AG04450 (cell line): Measurements from ENCODE around the gene YES1. TPM values are rescaled to one million over a fixed set of nuclear protein-coding genes. Genes with fewer than 3 reads are reported as not detected.
"Not testable (repeated sequence)": the region's sequence is repeated elsewhere in the genome, so short reads cannot be mapped to it uniquely, and the experiment has no call there.

Experiments
- CTCF ChIA-PET: fragments of 300-600, 350-600 bp; formaldehyde crosslinking; extraction: SDS; loops from one replicate; lab custom pipeline; 2022; ENCODE audit warnings: antibody characterized with exemption, inconsistent platforms; lab: Charles Lee
- POLR2A ChIA-PET: fragments of 350-600 bp; formaldehyde crosslinking; extraction: SDS; loops from one replicate; lab custom pipeline; 2021; ENCODE audit warnings: antibody characterized with exemption, inconsistent platforms; lab: Yijun Ruan, JAX
- DNase-seq: peaks from one replicate; pipeline ENCODE4 v3.0.0-alpha.2; 2011; ENCODE audit warnings: low read depth, low spot score
- H3K27ac ChIP-seq: one replicate; pipeline ENCODE4 v1.5.1; 2012; ENCODE audit warnings: low read depth, low read length, control low read depth
- H3K27me3 ChIP-seq: one replicate; pipeline ENCODE4 v1.6.0; 2012; ENCODE audit warnings: low read length; ENCODE audit not compliant: control insufficient read depth, insufficient read depth
- H3K4me3 ChIP-seq: 2 replicates; pipeline ENCODE4 v1.5.1; 2011; ENCODE audit warnings: mild to moderate bottlenecking, low read depth, low read length, control low read depth
- H3K9me3 ChIP-seq: 2 replicates; pipeline ENCODE4 v1.5.1; 2012; ENCODE audit warnings: low read length; ENCODE audit not compliant: control insufficient read depth, insufficient read depth
- CTCF ChIP-seq: IDR thresholded peaks from 2 replicates; pipeline ENCODE4 v1.5.1; 2011; ENCODE audit warnings: low read depth, low read length, control low read depth, inconsistent platforms
- polyA plus RNA-seq: library from polyadenylated mRNA; depleted of rRNA; stranded (reverse); fragments of >200 nt; gene quantifications from 2 replicates; pipeline ENCODE4 v1.2.3, GENCODE V29; 2011

Gene YES1
- polyA plus RNA-seq, 1 experiment: 23.3 TPM

GRCh38 chr18:812376-813171 lies 532 bp upstream of the YES1 start:
- H3K27ac ChIP-seq: peak overlapping the region; percentile 92
- CTCF ChIA-PET: interaction anchor here (0.8 to 3.2 kb wide), 4 partner anchors 18 to 189 kb away, joined by 5 to 18 read pairs (median 10); no protein-coding TSS in a partner anchor
- peak overlapping the region; percentile 90 for H3K4me3 ChIP-seq
- POLR2A ChIA-PET: interaction anchor here (1.2 kb wide), 2 partner anchors 18 to 100 kb away, joined by 3 to 4 read pairs; no protein-coding TSS in a partner anchor
- peaks cover 4% of the 10 kb centered on the region for H3K27me3 ChIP-seq
- no peaks in the 10 kb centered on the region; the same call in none of the 2 replicates for H3K9me3 ChIP-seq
- no peak for TF ChIP-seq CTCF
- DNase-seq: peak; percentile 41

DNA sequence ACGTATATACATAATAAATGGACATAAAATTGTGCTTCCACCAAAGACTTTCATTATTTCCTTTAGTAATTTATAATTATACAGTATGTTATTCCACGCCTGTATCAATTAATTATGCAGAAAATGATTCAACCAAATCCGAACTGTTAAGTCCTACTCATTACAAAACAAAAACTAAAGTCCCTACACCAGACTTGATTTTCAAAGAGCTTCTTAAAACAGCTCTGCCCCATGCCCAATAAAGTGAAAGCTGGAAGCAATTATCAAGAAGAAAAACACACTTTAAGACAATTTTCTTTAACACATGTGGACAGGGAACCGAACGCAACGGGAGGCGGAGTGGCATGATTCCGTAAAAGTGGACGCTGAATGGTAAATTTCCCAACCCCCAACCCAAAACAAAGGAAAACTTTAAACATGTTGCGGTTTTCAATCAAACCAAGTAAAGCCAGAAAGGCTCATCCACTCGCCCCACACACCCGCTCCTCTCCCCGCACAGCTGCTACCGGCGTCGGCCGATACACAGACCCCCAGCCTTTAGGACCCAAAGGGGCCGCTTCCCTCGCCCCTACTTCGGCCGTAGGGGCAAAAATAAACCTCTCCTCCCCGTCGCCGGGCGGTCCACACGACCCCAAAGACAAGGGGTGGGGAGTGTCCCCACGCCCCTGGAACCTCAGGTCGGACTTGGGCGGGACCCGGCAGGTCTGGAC lies 705 bp downstream of the YES1 start:
- Histone ChIP-seq H3K27ac (peak overlapping the region; percentile 48), H3K27me3 (peaks cover 2% of the 10 kb centered on the region), H3K9me3 (no peaks in the 10 kb centered on the region; the same call in none of the 2 replicates), H3K4me3 (peak overlapping the region; percentile 90)
- TF ChIP-seq CTCF: no peak
- ChIA-PET POLR2A (interaction anchor here (0.5 kb wide), 1 partner anchor 79 kb away, joined by 3 read pairs; no protein-coding TSS in a partner anchor), CTCF (interaction anchor here (0.6 to 1.0 kb wide), 3 partner anchors 21 to 584 kb away, joined by 3 to 4 read pairs (median 3); no protein-coding TSS in a partner anchor)
- DNase-seq: no peak

DNA sequence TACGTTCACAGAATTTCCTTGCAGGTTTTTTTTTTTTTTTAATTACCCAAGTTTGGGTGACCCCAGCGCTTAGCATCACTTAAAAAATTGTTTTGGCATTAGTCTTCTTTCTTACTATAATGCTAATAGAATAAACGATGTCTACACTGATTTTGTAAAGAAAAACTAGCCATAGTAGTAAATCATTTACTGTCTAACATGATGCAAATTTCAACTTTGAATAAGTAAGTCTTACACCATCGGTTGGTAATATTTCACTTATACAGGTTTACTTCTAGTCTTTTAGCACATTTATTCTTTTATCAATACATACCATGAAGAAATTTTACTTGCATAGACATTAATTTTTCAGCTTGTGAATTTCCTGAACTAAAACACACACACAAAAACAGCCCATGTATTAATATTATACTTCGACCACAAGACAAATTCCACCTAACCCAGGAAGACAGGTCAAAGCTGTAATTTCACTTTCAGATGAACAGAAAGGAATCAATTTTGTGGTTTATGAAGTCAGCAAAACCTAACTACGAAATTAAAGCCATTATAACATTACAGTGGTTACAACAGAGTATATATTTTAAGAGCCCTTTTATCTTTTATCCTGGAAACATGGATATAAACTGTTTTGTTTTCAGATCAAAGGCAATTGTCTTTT lies 1.9 kb downstream of the YES1 start:
- TF ChIP-seq CTCF: no peak
- Histone ChIP-seq H3K27ac (no peak overlapping the region), H3K9me3 (no peaks in the 10 kb centered on the region; the same call in none of the 2 replicates), H3K27me3 (no peaks in the 10 kb centered on the region), H3K4me3 (peak overlapping the region; percentile 90; the same call in 1 of the 2 replicates)
- no peak for DNase-seq
- CTCF ChIA-PET: interaction anchor here (0.6 to 1.0 kb wide), 4 partner anchors 21 to 80 kb away, joined by 3 to 4 read pairs (median 4); no protein-coding TSS in a partner anchor
- POLR2A ChIA-PET: no interaction called here

- H3K9me3 ChIP-seq, H3K4me3 ChIP-seq, H3K27ac ChIP-seq, POLR2A ChIA-PET, CTCF ChIA-PET, DNase-seq, H3K27me3 ChIP-seq: not testable (repeated sequence)
These were observed 2.8 kb downstream of the YES1 start for GRCh38 chr18:809228-809627.

DNA sequence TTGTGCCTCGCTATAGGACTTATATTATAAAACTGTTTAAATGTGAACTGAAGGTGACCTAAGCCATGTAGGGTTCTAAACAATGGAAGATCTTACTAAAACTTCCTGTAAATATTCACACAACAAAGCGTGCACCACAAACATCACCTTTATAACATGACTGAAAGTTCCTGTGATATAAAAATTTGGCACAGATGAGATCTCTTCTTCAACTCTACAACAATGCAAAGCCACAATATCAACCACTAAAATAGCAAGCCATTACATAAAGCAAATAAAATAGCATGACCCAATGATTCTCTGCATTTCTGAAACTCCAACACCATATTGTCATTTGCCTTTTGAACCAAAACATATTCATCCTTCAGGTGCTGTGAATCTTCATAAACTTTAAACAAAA lies 3.5 kb downstream of the YES1 start:
- H3K9me3 ChIP-seq: no peaks in the 10 kb centered on the region; the same call in none of the 2 replicates
- no peaks in the 10 kb centered on the region for H3K27me3 ChIP-seq
- H3K27ac ChIP-seq: no peak overlapping the region
- H3K4me3 ChIP-seq: no peak overlapping the region
- DNase-seq: no peak
- TF ChIP-seq CTCF: no peak
- POLR2A ChIA-PET: no interaction called here
- CTCF ChIA-PET: interaction anchor here (1.0 to 2.2 kb wide), 2 partner anchors 11 to 22 kb away, joined by 3 to 12 read pairs; no protein-coding TSS in a partner anchor
